Measurements from ENCODE around the gene SLC25A38. TPM values are rescaled to one million over a fixed set of nuclear protein-coding genes. Genes with fewer than 3 reads are reported as not detected.

Gene SLC25A38
- total and polyA plus RNA-seq, 9 of the 15 experiments (the other 6 are each of a cell fraction or from before 2014, with no cell fraction given) = 13.5 to 51.1 (median 30.6) TPM

DNA sequence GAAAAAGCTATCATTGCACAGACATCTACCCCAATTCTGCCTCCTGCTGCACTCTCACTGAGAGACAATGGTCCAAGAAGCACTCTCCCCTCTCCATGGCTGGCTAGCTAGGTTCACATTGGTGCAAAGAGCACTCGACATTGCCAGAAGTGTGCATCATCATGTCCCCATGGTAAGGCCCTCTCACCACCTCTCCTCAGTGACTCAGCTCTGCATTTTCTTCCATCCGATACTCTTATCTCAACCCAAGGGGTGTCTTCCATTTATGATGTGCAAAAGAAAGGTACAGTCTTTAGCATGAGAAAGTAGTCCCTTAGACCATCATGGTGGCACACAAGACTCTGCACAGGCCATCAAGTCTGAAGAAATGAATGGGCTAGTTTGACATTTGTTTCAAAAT lies 37.4 kb downstream of the SLC25A38 start:
- in situ Hi-C loops (cut with MboI) (loop anchor here (25.0 kb wide), 1 partner anchor 1042 kb away; the partner anchor contains the start of gene RPL14), intact Hi-C loops (cut with micrococcal nuclease) (no loop called here)
- peak in 1 of 4 experiments; percentile 30 for DNase-seq (ENCODE audit: extremely low read depth in 1 of 4, low spot score in 3 of 4)
- Histone ChIP-seq H3K9ac (ENCODE audit: insufficient read depth in 1 of 2, low read depth in 2 of 2, low read length in 2 of 2) (no peak overlapping the region), H3K4me1 (replicated peaks in 1 of 2; ENCODE audit: control insufficient read depth in 2 of 2, insufficient read depth in 2 of 2, low read length in 2 of 2) (no peaks in the 10 kb centered on the region; a peak in 2 of 5 replicates), H3K36me3 (ENCODE audit: control insufficient read depth, insufficient read depth, low read length) (no peaks in the 10 kb centered on the region), H3K4me3 (no peak overlapping the region), H2AFZ (ENCODE audit: low read depth, low read length) (no peak overlapping the region), H3K9me1 (ENCODE audit: control insufficient read depth, insufficient read depth, low read length) (no peaks in the 10 kb centered on the region), H3K27ac (ENCODE audit: extremely low read depth, low read depth, low read length) (no peak overlapping the region), H3K79me2 (ENCODE audit: control insufficient read depth, insufficient read depth, low read length) (no peaks in the 10 kb centered on the region), H3K9me3 (replicated peaks; ENCODE audit: control insufficient read depth, insufficient read depth, low read depth, low read length) (no peaks in the 10 kb centered on the region), H3K4me2 (ENCODE audit: insufficient read depth, low read length) (no peak overlapping the region), H4K20me1 (replicated peaks; ENCODE audit: control insufficient read depth, insufficient read depth, low read length) (0 out of 2 replicates have a peak, but pooled peaks cover 6% of the 10 kb centered on the region), H3K27me3 (ENCODE audit: control insufficient read depth in 2 of 2, insufficient read depth in 2 of 2, low read length in 2 of 2) (0 out of 5 replicates have a peak, but pooled peaks cover 0 to 3% of the 10 kb centered on the region in 2 experiments)
- POLR2A ChIA-PET = interaction anchor here (1.4 kb wide), 1 partner anchor 27 kb away, joined by 3 read pairs; no protein-coding TSS in a partner anchor
- no peak for FAIRE-seq
- WGBS (ENCODE audit: insufficient coverage, low coverage, missing lambda C conversion rate) = 6% methylated on average over 2 of the region's 2 CpGs
- TF ChIP-seq ETV1 (tag; conservative IDR thresholded peaks at IDR 0.05; ENCODE audit: low read depth) (no peak), NFE2 (IDR thresholded peaks at IDR 0.05; ENCODE audit: low read depth) (peak; percentile 52; the same call in 1 of the 2 replicates), ZFP36 (IDR thresholded peaks at IDR 0.05; ENCODE audit: low read depth, low read length, partially characterized antibody) (peak; percentile 52), ZNF764 (CRISPR knock-in tag; IDR thresholded peaks at IDR 0.05; ENCODE audit: low read depth) (no peak), CHCHD3 (CRISPR knock-in tag; IDR thresholded peaks at IDR 0.05) (no peak), KDM4B (IDR thresholded peaks at IDR 0.05; ENCODE audit: borderline replicate concordance in 2 of 2, low read depth in 1 of 2) (no peak), HBP1 (CRISPR knock-in tag; IDR thresholded peaks at IDR 0.05) (no peak), MEF2D (tag; conservative IDR thresholded peaks at IDR 0.05; ENCODE audit: low read depth) (no peak), GABPA (tag; conservative IDR thresholded peaks at IDR 0.05; ENCODE audit: low read depth) (no peak), ZC3H8 (IDR thresholded peaks at IDR 0.05) (no peak), SRSF3 (IDR thresholded peaks at IDR 0.05; ENCODE audit: insufficient read depth, low read length) (no peak)
- TF ChIP-seq, protein P1, sequence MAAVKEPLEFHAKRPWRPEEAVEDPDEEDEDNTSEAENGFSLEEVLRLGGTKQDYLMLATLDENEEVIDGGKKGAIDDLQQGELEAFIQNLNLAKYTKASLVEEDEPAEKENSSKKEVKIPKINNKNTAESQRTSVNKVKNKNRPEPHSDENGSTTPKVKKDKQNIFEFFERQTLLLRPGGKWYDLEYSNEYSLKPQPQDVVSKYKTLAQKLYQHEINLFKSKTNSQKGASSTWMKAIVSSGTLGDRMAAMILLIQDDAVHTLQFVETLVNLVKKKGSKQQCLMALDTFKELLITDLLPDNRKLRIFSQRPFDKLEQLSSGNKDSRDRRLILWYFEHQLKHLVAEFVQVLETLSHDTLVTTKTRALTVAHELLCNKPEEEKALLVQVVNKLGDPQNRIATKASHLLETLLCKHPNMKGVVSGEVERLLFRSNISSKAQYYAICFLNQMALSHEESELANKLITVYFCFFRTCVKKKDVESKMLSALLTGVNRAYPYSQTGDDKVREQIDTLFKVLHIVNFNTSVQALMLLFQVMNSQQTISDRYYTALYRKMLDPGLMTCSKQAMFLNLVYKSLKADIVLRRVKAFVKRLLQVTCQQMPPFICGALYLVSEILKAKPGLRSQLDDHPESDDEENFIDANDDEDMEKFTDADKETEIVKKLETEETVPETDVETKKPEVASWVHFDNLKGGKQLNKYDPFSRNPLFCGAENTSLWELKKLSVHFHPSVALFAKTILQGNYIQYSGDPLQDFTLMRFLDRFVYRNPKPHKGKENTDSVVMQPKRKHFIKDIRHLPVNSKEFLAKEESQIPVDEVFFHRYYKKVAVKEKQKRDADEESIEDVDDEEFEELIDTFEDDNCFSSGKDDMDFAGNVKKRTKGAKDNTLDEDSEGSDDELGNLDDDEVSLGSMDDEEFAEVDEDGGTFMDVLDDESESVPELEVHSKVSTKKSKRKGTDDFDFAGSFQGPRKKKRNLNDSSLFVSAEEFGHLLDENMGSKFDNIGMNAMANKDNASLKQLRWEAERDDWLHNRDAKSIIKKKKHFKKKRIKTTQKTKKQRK (IDR thresholded peaks at IDR 0.05; ENCODE audit: borderline replicate concordance, low read depth, low read length) = no peak
- CTCF ChIA-PET (ENCODE audit: low intra/inter-chr PET ratio) = no interaction called here
- no peak for ATAC-seq
- no TSS peak for BruUV-seq (replicated peaks)

Data from K562 (cell line).